ENCODE measurements around the gene TWF2. TPM values are rescaled to one million over a fixed set of nuclear protein-coding genes. Genes with fewer than 3 reads are reported as not detected.

The TWF2 gene
- total and polyA plus RNA-seq, 2 donors from 2014 or later = 44.0 to 59.9 TPM

- no peak overlapping the region for H3K4me3 ChIP-seq (ENCODE audit: low read length in 3 of 3)
- FAIRE-seq (no peak), DNase-seq (peak in 4 of 5 donors; percentile 68 to 81 (median 76))
- no peak overlapping the region for H3K9ac ChIP-seq (ENCODE audit: low read length in 3 of 3)
- H3K27ac ChIP-seq (ENCODE audit: low read depth in 2 of 2, low read length in 2 of 2) = peak overlapping the region in 1 of 2 donors; percentile 41
- intact Hi-C loops (cut with DNase I) = no loop called here
- H3K27me3 ChIP-seq (ENCODE audit: control insufficient read depth, insufficient read depth, low read length) = no peaks in the 10 kb centered on the region
- no peaks in the 10 kb centered on the region for H3K9me3 ChIP-seq (ENCODE audit: control insufficient read depth in 2 of 3, insufficient read depth in 1 of 3, low read length in 3 of 3)
- H3K4me1 ChIP-seq (ENCODE audit: control insufficient read depth in 2 of 3, insufficient read depth in 2 of 3, low read depth in 1 of 3, low read length in 3 of 3) = peaks cover 0 to 32% (median 4%) of the 10 kb centered on the region in 3 donors
- TF ChIP-seq CTCF (IDR thresholded peaks at IDR 0.05; ENCODE audit: borderline replicate concordance, extremely low read depth, insufficient read depth) = no peak
- H3K36me3 ChIP-seq (ENCODE audit: control insufficient read depth in 2 of 3, insufficient read depth in 3 of 3, low read length in 3 of 3) = peaks cover 0 to 16% (median 12%) of the 10 kb centered on the region in 3 donors
Observed at GRCh38 chr3:52218937-52219650, 19.9 kb downstream of the TWF2 start.

GRCh38 chr3:52218454-52218853, 20.5 kb downstream of the TWF2 start:
- Histone ChIP-seq H3K4me1 (ENCODE audit: control insufficient read depth in 2 of 3, insufficient read depth in 2 of 3, low read depth in 1 of 3, low read length in 3 of 3) (peaks cover 0 to 32% (median 4%) of the 10 kb centered on the region in 3 donors), H3K4me3 (ENCODE audit: low read length in 3 of 3) (no peak overlapping the region), H3K36me3 (ENCODE audit: control insufficient read depth in 2 of 3, insufficient read depth in 3 of 3, low read length in 3 of 3) (peaks cover 0 to 22% (median 17%) of the 10 kb centered on the region in 3 donors), H3K27me3 (ENCODE audit: control insufficient read depth, insufficient read depth, low read length) (no peaks in the 10 kb centered on the region), H3K9ac (ENCODE audit: low read length in 3 of 3) (no peak overlapping the region), H3K27ac (ENCODE audit: low read depth in 2 of 2, low read length in 2 of 2) (peak overlapping the region in 1 of 2 donors; percentile 43), H3K9me3 (ENCODE audit: control insufficient read depth in 2 of 3, insufficient read depth in 1 of 3, low read length in 3 of 3) (no peaks in the 10 kb centered on the region)
- DNase-seq (no peak), FAIRE-seq (no peak)
- TF ChIP-seq CTCF (IDR thresholded peaks at IDR 0.05; ENCODE audit: borderline replicate concordance, extremely low read depth, insufficient read depth) = no peak
- intact Hi-C loops (cut with DNase I) = no loop called here

GRCh38 chr3:52218026-52218425, 20.9 kb downstream of the TWF2 start:
- DNase-seq (no peak), FAIRE-seq (no peak)
- peak overlapping the region in 1 of 2 donors; percentile 43 for H3K27ac ChIP-seq (ENCODE audit: low read depth in 2 of 2, low read length in 2 of 2)
- H3K9me3 ChIP-seq (ENCODE audit: control insufficient read depth in 2 of 3, insufficient read depth in 1 of 3, low read length in 3 of 3) = no peaks in the 10 kb centered on the region
- no peaks in the 10 kb centered on the region for H3K27me3 ChIP-seq (ENCODE audit: control insufficient read depth, insufficient read depth, low read length)
- TF ChIP-seq CTCF (IDR thresholded peaks at IDR 0.05; ENCODE audit: borderline replicate concordance, extremely low read depth, insufficient read depth) = no peak
- no peak overlapping the region for H3K9ac ChIP-seq (ENCODE audit: low read length in 3 of 3)
- H3K4me3 ChIP-seq (ENCODE audit: low read length in 3 of 3) = no peak overlapping the region
- peaks cover under 1 to 26% (median 21%) of the 10 kb centered on the region in 3 donors for H3K36me3 ChIP-seq (ENCODE audit: control insufficient read depth in 2 of 3, insufficient read depth in 3 of 3, low read length in 3 of 3)
- peaks cover 0 to 32% (median 4%) of the 10 kb centered on the region in 3 donors for H3K4me1 ChIP-seq (ENCODE audit: control insufficient read depth in 2 of 3, insufficient read depth in 2 of 3, low read depth in 1 of 3, low read length in 3 of 3)
- intact Hi-C loops (cut with DNase I) = no loop called here
